Measurements from ENCODE around the gene CCR8.

DNA sequence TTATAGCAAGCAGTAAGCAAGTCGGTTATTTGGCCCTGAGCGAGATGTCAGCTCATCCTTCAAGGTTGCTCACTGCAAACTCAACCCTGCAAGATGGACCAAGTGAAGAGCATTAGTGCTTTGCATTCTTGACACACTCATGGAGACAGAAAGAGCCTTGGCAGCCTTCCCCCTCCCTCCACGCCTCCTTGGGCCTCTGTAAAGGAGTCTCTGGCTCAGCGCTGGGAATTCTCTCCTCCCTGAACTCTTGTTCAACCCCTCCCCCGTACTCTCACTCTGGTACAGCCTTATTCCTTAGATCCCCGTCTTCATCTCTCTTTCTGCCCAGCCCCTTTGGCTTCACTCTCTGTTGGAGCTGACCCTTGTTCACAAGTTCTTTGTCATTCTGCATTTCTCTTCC is 47.5 kb upstream of the CCR8 start:
- no peak for TF ChIP-seq POLR2A (IDR thresholded peaks at IDR 0.05)
- no peak for TF ChIP-seq CTCF (IDR thresholded peaks at IDR 0.05)

Data from Peyer's patch (tissue), 4 donors.